Right atrium auricular region (tissue), 2 donors: Measurements from ENCODE around the gene DISP3. TPM values are rescaled to one million over a fixed set of nuclear protein-coding genes. Genes with fewer than 3 reads are reported as not detected.

Experiments used
- DNase-seq: peaks from one replicate; pipeline ENCODE4 v3.0.0-alpha.2; 2019; ENCODE audit warnings: low spot score
- H3K27ac ChIP-seq, 2 donors: fragments of 200-600 bp; sonication (generic); 1 replicate in 1 of 2; 2 replicates in 1 of 2; pipeline ENCODE4 v1.5.1; 2016 to 2019
- H3K27me3 ChIP-seq, 2 donors: fragments of 200-600 bp; sonication (generic); one replicate each; pipeline versions ENCODE4 v1.5.1 to v1.6.0; 2017 to 2019
- H3K36me3 ChIP-seq: fragments of 200-600 bp; sonication (generic); one replicate; pipeline ENCODE4 v1.5.1; 2016
- H3K4me1 ChIP-seq, 2 donors: fragments of 200-600 bp; sonication (generic); one replicate each; pipeline versions ENCODE4 v1.5.1 to v1.6.0; 2017 to 2019
- H3K4me3 ChIP-seq, 2 donors: fragments of 200-600 bp; sonication (generic); 1 replicate in 1 of 2; 2 replicates in 1 of 2; pipeline ENCODE4 v1.5.1; 2017 to 2019; ENCODE audit warnings: mild to moderate bottlenecking in 1 of 2, moderate library complexity in 1 of 2
- H3K9me3 ChIP-seq, 2 donors: fragments of 200-600 bp; sonication (generic); one replicate each; pipeline ENCODE4 v1.5.1; 2019
- CTCF ChIP-seq, 2 donors: fragments of 200-600 bp; sonication (generic); IDR thresholded peaks; one replicate each; pipeline ENCODE4 v1.5.1; 2019; ENCODE audit warnings: antibody characterized with exemption in 2 of 2
- total RNA-seq, 2 donors: library from RNA; depleted of rRNA; stranded (reverse); fragments of >200 nt; gene quantifications; one replicate each; pipeline ENCODE4 v1.1.0, GENCODE V29; 2016

Gene DISP3
- total RNA-seq, 2 donors from 2014 or later: 0.16 TPM; not detected in 1

GRCh38 chr1:11505591-11506538 is 26.9 kb downstream of the DISP3 start:
- DNase-seq: no peak
- Histone ChIP-seq H3K4me3 (no peak overlapping the region), H3K36me3 (no peaks in the 10 kb centered on the region), H3K27me3 (no peaks in the 10 kb centered on the region), H3K27ac (no peak overlapping the region), H3K4me1 (no peaks in the 10 kb centered on the region), H3K9me3 (peaks cover 4 to 37% of the 10 kb centered on the region in 2 donors)
- no peak for TF ChIP-seq CTCF (IDR thresholded peaks at IDR 0.05)

GRCh38 chr1:11507309-11507708 is 28.4 kb downstream of the DISP3 start:
- Histone ChIP-seq H3K4me3 (no peak overlapping the region), H3K9me3 (peaks cover 4 to 45% of the 10 kb centered on the region in 2 donors), H3K36me3 (no peaks in the 10 kb centered on the region), H3K27ac (no peak overlapping the region), H3K27me3 (no peaks in the 10 kb centered on the region), H3K4me1 (no peaks in the 10 kb centered on the region)
- no peak for TF ChIP-seq CTCF (IDR thresholded peaks at IDR 0.05)
- no peak for DNase-seq

- no peak for TF ChIP-seq CTCF (IDR thresholded peaks at IDR 0.05)
- H3K4me3 ChIP-seq: no peak overlapping the region
Measured at GRCh38 chr1:11513681-11514080, 34.7 kb downstream of the DISP3 start.

GRCh38 chr1:11514366-11514765 is 35.4 kb downstream of the DISP3 start:
- Histone ChIP-seq H3K9me3 (peaks cover 0 to 9% of the 10 kb centered on the region in 2 donors), H3K36me3 (no peaks in the 10 kb centered on the region), H3K4me3 (no peak overlapping the region), H3K27ac (no peak overlapping the region), H3K27me3 (no peaks in the 10 kb centered on the region), H3K4me1 (no peaks in the 10 kb centered on the region)
- TF ChIP-seq CTCF (IDR thresholded peaks at IDR 0.05): no peak
- DNase-seq: no peak

More at GRCh38 chr1:11513681-11514080, 34.7 kb downstream of the DISP3 start:
- Histone ChIP-seq H3K27me3 (no peaks in the 10 kb centered on the region), H3K9me3 (peaks cover 0 to 9% of the 10 kb centered on the region in 2 donors), H3K36me3 (no peaks in the 10 kb centered on the region), H3K4me1 (no peaks in the 10 kb centered on the region), H3K27ac (no peak overlapping the region)
- DNase-seq: no peak

- DNase-seq: no peak
- Histone ChIP-seq H3K27me3 (no peaks in the 10 kb centered on the region), H3K36me3 (no peaks in the 10 kb centered on the region), H3K4me1 (no peaks in the 10 kb centered on the region), H3K27ac (no peak overlapping the region), H3K4me3 (no peak overlapping the region), H3K9me3 (peaks cover 0 to 9% of the 10 kb centered on the region in 2 donors)
- TF ChIP-seq CTCF (IDR thresholded peaks at IDR 0.05): no peak
Measured at GRCh38 chr1:11515368-11516300, 36.7 kb downstream of the DISP3 start.
